Dendritic cell treated with granulocyte-macrophage colony-stimulating factor and Interleukin-4, amounts not matched to agents 40 ng/mL and 50 ng/mL, for 4 days (primary cell): ENCODE results near the gene GATD1.
A peak's percentile ranks its signal among the peaks of the same experiment; 100 is the strongest.

Experiments
- H3K27ac Mint-ChIP-seq: one replicate; pipeline ENCODE4 v1.8.0; 2022; ENCODE audit warnings: mild to moderate bottlenecking, mixed read lengths
- H3K27me3 Mint-ChIP-seq: one replicate; pipeline ENCODE4 v1.8.0; 2022; ENCODE audit warnings: mild to moderate bottlenecking, mixed read lengths
- H3K36me3 Mint-ChIP-seq: one replicate; pipeline ENCODE4 v1.8.0; 2022; ENCODE audit warnings: low read depth, mixed read lengths
- H3K4me1 Mint-ChIP-seq: one replicate; pipeline ENCODE4 v1.8.0; 2022; ENCODE audit warnings: low read depth, mixed read lengths
- H3K4me3 Mint-ChIP-seq: one replicate; pipeline ENCODE4 v1.8.0; 2022; ENCODE audit warnings: mild to moderate bottlenecking, moderate library complexity, mixed read lengths
- H3K9me3 Mint-ChIP-seq: one replicate; pipeline ENCODE4 v1.8.0; 2022; ENCODE audit warnings: mixed read lengths
- intact Hi-C: fragments of 100-400 bp; cut with micrococcal nuclease; formaldehyde crosslinking; loops from one replicate; pipeline ENCODE4 v1.15.0; 2022

GATD1 gene

DNA sequence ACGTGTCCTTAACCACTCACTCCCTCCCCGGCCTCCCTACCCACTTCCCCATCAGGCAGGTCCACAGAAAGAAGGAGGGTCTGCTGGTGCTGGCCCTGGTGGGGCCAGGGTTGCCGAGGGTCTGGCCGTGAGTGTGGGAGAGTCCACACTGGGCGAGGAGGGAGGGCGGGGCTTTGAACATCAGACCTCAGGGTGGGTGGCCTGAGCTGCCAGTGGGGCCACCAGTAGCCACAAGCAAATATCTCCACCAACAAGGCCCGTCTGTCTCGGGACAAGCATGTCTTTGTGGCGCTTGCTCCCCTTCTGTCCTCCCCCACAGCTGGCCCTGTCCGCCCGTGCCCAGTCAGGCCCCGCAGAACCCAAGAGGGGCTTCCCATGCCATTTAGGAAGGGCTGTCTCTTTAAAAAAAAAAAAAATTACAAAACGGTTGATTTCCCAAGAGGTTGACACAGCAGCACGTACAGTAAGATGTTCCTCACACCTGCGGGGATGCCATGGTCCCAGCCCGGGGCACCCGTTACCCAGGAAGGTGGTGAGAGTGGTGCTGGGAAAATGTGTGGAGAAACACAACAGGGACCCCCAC lies 47.7 kb downstream of the GATD1 start:
- H3K36me3 Mint-ChIP-seq = no peaks in the 10 kb centered on the region
- H3K27ac Mint-ChIP-seq = peak overlapping the region; percentile 61
- H3K9me3 Mint-ChIP-seq = no peaks in the 10 kb centered on the region
- intact Hi-C loops = no loop called here
- peaks cover 57% of the 10 kb centered on the region for H3K27me3 Mint-ChIP-seq
- no peak overlapping the region for H3K4me3 Mint-ChIP-seq
- H3K4me1 Mint-ChIP-seq = peaks cover 24% of the 10 kb centered on the region

DNA sequence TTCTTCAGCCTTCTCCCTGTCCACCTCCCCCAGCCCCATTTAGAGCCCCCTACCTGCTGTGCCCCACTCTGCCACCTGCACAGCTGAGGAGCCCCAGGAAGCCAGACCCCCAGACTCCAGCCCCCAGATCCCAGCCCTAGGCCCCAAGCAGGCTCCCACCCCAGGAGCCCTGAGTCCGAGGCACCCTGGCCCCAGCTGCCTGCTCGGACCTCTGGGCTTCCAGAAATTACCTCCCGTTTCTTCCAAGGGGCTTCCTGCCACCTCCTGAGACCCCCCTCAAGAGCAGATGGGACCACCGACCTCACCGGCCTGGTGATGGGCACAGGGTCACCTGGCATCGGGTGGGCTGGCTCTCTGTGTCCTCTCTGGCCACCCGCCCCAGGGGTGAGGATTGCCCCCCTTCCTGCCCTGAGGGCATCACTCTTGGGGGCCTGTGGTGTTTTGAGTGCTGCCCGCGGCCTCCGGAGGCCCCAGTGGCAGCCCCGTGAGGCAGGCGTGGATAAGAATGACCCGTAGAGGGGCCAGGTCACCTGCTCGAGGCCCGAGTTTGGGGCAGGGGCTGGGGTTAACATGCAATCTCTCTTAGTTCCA lies 48.3 kb downstream of the GATD1 start:
- peaks cover 63% of the 10 kb centered on the region for H3K27me3 Mint-ChIP-seq
- no peaks in the 10 kb centered on the region for H3K36me3 Mint-ChIP-seq
- H3K27ac Mint-ChIP-seq = peak overlapping the region; percentile 61
- H3K9me3 Mint-ChIP-seq = no peaks in the 10 kb centered on the region
- H3K4me3 Mint-ChIP-seq = no peak overlapping the region
- intact Hi-C loops = no loop called here
- H3K4me1 Mint-ChIP-seq = peaks cover 24% of the 10 kb centered on the region

DNA sequence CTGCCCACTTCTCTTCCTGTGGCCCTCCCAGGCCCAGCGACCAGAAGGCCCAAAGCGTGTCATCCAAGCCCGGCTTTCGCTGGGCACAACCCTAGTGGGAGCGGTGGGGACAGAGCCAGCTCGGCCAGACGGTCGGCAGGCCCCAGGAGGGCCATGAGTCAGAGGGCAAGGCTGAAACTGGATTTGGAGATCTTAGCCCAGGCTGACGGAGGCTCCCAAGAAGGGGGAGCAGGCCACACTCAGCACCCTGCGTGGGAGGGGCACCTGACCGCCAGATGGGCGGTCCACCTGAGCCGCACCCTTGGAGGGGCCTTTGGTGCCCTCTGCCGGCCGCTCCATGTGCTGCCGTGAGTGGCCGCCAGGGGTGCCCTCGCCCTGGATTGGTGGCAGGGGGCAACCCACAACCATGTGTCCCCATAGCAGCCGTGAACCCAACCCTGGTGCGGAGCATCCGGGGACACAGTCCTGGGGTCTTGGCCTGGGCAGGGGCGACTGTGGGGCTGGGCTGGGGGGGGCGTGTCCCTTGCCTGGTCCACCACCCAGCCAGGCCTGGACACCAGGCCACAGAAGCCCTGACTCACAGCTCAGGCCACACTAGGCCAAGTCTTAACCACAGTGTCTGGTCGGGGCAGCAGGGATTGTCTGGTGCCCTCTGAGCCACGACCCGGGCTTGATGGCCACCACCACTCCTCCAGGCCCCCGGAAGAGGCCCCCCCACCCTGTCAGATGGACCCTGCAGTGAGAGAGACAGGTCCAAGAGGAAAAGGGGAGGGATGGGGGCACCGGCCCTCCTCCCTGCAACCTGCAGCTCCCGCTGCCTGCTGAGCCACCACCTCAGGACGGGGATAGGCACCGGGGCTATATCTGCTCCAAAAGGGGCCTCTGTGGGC lies 49.2 kb downstream of the GATD1 start:
- intact Hi-C loops = no loop called here
- no peaks in the 10 kb centered on the region for H3K36me3 Mint-ChIP-seq
- H3K9me3 Mint-ChIP-seq = no peaks in the 10 kb centered on the region
- H3K27ac Mint-ChIP-seq = no peak overlapping the region
- H3K4me1 Mint-ChIP-seq = peaks cover 27% of the 10 kb centered on the region
- peaks cover 67% of the 10 kb centered on the region for H3K27me3 Mint-ChIP-seq
- H3K4me3 Mint-ChIP-seq = no peak overlapping the region

DNA sequence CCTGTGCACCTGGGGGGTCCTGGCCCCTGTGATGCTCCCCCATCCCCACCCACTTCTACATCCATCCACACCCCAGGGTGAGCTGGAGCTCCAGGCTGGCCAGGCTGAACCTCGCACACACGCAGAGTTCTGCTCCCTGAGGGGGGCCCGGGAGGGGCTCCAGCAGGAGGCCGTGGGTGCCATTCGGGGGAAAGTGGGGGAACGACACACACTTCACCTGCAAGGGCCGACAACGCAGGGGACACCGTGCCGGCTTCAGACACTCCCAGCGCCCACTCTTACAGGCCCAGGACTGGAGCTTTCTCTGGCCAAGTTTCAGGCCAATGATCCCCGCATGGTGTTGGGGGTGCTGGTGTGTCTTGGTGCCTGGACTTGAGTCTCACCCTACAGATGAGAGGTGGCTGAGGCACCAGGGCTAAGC lies 50.0 kb downstream of the GATD1 start:
- intact Hi-C loops = no loop called here
- no peak overlapping the region for H3K4me3 Mint-ChIP-seq
- peaks cover 31% of the 10 kb centered on the region for H3K4me1 Mint-ChIP-seq
- H3K36me3 Mint-ChIP-seq = no peaks in the 10 kb centered on the region
- H3K27ac Mint-ChIP-seq = no peak overlapping the region
- no peaks in the 10 kb centered on the region for H3K9me3 Mint-ChIP-seq
- H3K27me3 Mint-ChIP-seq = peaks cover 65% of the 10 kb centered on the region

DNA sequence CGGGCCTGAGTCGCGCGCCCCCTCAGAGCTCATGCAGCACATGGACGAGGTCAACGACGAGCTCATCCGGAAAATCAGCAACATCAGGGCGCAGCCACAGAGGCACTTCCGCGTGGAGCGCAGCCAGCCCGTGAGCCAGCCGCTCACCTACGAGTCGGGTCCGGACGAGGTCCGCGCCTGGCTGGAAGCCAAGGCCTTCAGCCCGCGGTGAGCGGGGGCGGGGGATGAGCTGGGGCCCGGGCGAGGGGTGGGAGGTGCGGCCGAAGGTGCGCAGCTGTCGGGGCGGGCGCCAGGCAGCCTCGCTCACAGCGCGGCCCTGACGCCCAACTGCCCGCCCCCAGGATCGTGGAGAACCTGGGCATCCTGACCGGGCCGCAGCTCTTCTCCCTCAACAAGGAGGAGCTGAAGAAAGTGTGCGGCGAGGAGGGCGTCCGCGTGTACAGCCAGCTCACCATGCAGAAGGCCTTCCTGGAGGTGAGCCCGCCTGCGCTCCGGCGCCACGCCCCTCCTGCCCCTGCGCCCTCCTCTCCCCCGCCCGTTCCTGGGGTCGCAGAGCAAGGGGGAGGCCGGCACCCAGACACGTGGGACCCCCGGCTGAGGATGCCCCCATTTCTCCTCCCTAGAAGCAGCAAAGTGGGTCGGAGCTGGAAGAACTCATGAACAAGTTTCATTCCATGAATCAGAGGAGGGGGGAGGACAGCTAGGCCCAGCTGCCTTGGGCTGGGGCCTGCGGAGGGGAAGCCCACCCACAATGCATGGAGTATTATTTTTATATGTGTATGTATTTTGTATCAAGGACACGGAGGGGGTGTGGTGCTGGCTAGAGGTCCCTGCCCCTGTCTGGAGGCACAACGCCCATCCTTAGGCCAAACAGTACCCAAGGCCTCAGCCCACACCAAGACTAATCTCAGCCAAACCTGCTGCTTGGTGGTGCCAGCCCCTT lies 50.7 kb downstream of the GATD1 start:
- intact Hi-C loops = no loop called here
- H3K36me3 Mint-ChIP-seq = no peaks in the 10 kb centered on the region
- peaks cover 73% of the 10 kb centered on the region for H3K27me3 Mint-ChIP-seq
- peak overlapping the region; percentile 55 for H3K4me3 Mint-ChIP-seq
- H3K27ac Mint-ChIP-seq = no peak overlapping the region
- H3K4me1 Mint-ChIP-seq = peaks cover 38% of the 10 kb centered on the region
- H3K9me3 Mint-ChIP-seq = no peaks in the 10 kb centered on the region

DNA sequence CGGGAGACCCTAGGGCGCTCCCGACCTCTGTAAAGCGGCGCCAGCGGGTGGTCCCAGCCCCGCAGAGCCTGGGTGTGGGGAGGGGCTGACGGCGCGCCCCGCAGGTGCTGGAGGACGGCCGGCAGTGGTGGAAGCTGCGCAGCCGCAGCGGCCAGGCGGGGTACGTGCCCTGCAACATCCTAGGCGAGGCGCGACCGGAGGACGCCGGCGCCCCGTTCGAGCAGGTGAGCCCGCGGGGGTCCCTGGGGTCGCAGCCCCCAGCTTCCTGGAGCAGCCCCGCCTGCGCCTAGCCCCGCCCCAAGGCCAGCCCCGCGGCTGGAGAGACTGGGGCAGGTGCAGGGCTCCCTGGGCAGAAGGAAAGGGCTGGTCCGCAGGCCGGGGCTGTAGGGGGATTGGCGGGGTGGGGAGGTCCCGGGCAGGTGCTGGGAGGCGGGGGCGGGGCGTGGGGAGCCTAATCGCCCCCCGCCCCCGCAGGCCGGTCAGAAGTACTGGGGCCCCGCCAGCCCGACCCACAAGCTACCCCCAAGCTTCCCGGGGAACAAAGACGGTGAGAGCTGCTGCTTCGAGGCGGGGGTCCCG lies 51.6 kb downstream of the GATD1 start:
- H3K9me3 Mint-ChIP-seq = no peaks in the 10 kb centered on the region
- peaks cover 43% of the 10 kb centered on the region for H3K4me1 Mint-ChIP-seq
- H3K27me3 Mint-ChIP-seq = peaks cover 80% of the 10 kb centered on the region
- no peaks in the 10 kb centered on the region for H3K36me3 Mint-ChIP-seq
- H3K27ac Mint-ChIP-seq = no peak overlapping the region
- no peak overlapping the region for H3K4me3 Mint-ChIP-seq
- intact Hi-C loops = no loop called here

DNA sequence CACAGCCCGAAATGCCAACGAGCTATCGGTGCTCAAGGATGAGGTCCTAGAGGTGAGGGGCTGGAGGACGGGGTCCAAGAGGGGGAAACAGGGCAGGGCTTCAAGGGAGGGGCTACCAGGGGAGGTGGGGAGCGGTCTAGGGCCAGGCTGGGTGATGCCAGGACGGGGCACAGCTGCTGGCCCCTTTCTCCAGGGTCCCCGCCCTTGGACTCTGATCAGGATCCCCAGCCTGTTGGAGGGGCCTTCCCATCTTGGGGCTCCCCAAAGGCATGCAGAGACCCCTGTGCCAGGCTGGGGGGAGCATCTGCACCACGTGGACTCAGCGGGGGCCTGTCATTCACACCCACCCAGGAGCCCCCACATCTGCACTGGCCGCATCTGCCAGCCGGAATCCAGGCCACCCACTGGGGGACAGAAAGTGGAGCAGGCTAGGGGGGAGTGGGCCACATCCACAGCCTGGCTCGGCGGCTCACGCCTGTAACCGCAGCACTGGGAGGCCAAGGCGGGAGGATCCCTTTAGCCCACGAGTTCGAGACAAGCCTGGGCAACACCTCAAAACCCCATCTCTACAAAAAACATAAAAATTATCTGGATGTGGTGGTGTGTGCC lies 52.4 kb downstream of the GATD1 start:
- intact Hi-C loops = loop anchor here (5.0 kb wide), 1 partner anchor 168 kb away; no protein-coding TSS in a partner anchor
- Mint-ChIP-seq H3K9me3 (no peaks in the 10 kb centered on the region), H3K4me3 (no peak overlapping the region), H3K27ac (no peak overlapping the region), H3K4me1 (peaks cover 41% of the 10 kb centered on the region), H3K27me3 (peaks cover 87% of the 10 kb centered on the region), H3K36me3 (no peaks in the 10 kb centered on the region)

DNA sequence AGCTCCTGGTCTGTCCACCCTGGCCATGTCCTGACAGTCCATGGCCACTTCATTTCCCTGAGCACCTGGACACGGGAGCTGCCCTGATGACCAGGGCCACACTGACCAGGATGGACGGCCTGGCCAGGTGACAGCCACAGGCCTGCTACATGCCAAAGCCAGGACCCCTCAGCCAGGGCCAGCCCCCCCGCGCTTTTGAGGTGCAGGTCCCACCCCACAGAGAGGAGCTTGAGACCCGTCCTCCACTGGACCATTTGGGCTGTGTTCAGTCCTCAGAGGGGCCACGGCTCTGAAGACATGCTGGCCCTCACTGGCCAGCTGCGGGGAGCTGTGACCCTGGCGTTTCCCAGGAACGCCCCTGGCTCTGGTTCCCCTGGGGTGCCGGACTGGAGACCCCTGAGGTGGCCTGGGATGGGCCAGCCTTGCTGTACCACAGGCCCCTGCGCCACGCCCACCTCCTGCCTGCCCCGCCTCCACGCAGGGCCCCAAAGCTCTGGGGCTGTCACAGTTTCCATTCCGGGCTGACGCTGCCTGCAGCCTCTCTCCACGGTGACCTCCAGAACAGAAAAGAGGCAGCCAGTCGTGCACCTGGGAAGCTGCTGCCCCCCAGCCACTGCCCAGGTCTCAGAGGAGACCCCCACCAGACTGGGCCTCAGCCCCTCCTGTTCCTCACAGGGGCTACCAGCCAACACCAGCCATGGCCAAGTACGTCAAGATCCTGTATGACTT lies 53.1 kb downstream of the GATD1 start:
- Mint-ChIP-seq H3K4me3 (no peak overlapping the region), H3K36me3 (no peaks in the 10 kb centered on the region), H3K27ac (no peak overlapping the region), H3K27me3 (peaks cover 87% of the 10 kb centered on the region), H3K4me1 (peaks cover 34% of the 10 kb centered on the region), H3K9me3 (no peaks in the 10 kb centered on the region)
- intact Hi-C loops = loop anchor here (5.0 kb wide), 1 partner anchor 167 kb away; no protein-coding TSS in a partner anchor

DNA sequence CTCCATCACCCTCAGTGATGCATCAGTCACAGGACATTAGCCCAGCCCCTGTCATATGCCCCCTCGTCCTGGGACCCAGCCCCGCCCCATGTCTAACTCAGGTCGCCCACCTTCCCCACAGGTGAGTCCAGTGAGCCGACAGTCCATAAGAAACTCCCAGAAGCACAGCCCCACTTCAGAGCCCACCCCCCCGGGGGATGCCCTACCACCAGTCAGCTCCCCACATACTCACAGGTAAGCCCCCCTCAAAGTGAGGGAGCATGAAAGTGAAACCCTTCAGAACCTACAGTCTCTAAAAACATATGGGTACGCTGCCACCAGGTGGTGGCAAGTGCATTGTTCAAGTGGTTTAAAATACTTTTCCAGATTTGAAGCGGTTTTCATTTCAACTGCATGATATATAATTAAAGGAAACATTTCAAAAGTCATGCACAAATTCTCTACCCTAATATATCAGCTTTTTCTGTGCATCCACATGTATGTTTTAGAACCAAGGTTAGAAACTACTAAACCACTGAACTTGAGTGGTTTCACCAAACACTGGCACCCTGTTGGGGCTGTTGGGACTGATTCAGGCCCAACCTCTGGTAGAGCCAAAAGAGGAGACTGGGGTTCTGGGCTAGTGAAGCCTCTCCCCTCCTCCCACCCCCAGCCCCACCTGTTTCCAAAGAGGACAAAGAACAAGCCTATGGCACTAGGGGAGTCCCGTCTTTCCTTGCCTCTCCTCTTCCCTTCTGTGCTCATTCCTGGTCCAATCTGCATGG lies 54.0 kb downstream of the GATD1 start:
- Mint-ChIP-seq H3K9me3 (no peaks in the 10 kb centered on the region), H3K36me3 (no peaks in the 10 kb centered on the region), H3K4me3 (peak overlapping the region; percentile 21), H3K27me3 (peaks cover 88% of the 10 kb centered on the region), H3K27ac (no peak overlapping the region), H3K4me1 (peaks cover 28% of the 10 kb centered on the region)
- intact Hi-C loops = loop anchor here (1.0 to 5.0 kb wide), 2 partner anchors 61 to 166 kb away; no protein-coding TSS in a partner anchor

DNA sequence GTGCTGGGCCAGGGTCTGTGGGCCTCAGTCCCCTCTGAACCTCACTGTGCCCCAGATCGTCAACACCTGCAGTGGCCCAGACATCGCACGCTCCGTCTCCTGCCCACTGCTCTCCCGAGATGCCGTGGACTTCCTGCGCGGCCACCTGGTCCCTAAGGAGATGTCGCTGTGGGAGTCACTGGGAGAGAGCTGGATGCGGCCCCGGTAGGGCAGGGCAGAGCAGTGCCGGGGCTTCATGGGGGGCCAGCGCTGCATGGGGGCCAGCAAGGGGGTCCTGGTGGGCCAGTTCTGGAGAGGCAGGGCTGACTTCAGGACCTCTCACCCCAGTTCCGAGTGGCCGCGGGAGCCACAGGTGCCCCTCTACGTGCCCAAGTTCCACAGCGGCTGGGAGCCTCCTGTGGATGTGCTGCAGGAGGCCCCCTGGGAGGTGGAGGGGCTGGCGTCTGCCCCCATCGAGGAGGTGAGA lies 54.9 kb downstream of the GATD1 start:
- Mint-ChIP-seq H3K9me3 (no peaks in the 10 kb centered on the region), H3K4me3 (no peak overlapping the region), H3K36me3 (no peaks in the 10 kb centered on the region), H3K4me1 (peaks cover 28% of the 10 kb centered on the region), H3K27ac (no peak overlapping the region), H3K27me3 (peaks cover 90% of the 10 kb centered on the region)
- intact Hi-C loops = loop anchor here (5.0 kb wide), 1 partner anchor 165 kb away; no protein-coding TSS in a partner anchor

DNA sequence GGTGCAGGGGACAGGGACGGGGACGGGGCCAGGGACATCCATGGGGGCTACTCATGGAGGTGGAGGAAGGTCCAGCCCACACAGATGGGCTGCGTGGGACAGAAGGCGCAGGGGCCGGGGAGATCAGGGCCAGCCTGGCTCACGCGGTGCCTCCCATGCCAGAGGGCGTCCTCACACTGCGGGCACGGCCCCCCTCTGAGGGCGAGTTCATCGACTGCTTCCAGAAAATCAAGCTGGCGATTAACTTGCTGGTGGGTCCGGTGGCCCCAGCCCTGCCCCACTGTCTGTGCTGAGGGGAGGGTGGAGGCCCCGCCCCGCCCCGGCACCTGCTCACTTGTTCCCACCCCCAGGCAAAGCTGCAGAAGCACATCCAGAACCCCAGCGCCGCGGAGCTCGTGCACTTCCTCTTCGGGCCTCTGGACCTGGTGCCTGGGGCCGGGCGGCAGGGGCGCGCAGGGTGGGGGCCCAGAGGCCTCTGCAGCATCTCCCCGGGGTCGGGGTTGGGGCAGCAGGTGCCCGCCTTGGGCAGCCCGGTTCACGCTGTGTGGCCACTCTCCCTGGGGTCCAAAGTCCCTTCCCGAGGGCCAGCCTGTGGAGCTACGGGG lies 55.4 kb downstream of the GATD1 start:
- H3K27me3 Mint-ChIP-seq = peaks cover 90% of the 10 kb centered on the region
- peak overlapping the region; percentile 43 for H3K4me3 Mint-ChIP-seq
- no peaks in the 10 kb centered on the region for H3K36me3 Mint-ChIP-seq
- H3K27ac Mint-ChIP-seq = peak overlapping the region; percentile 27
- intact Hi-C loops = loop anchor here (5.0 kb wide), 1 partner anchor 165 kb away; no protein-coding TSS in a partner anchor
- H3K4me1 Mint-ChIP-seq = peaks cover 28% of the 10 kb centered on the region
- no peaks in the 10 kb centered on the region for H3K9me3 Mint-ChIP-seq
